ENCODE results near the gene MMADHC.

DNA sequence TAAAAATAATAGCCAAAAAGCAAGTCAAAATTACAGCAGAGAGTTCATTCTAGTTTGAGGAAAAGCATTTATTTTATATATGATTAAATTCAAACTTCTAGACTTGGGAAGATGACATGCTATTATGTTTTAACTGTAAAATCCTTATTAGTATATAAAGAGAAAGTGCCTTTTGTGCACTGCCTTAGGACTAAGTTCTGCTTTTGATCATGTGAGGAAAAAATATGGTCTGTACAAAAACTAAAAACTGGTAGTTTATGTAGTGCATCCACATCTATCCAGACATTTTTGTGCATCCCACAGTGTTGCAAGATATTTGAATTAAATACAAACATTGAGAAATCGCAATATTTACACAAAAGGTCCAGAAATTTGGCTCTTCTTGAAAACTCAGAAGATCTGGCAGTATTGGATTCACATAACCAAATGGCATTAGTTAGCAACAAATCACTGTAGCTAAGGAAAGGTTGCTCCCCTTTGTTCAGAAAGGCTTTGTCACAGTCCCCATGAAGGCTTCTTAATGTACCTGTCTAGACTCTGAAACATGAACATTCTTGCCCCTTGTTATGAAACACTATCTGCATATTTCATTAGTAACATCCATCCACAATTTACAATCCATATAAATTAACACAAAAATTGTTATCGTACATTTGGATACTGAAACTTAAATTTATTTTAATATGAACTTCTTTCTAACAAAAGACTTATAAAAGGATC lies 2.2 kb downstream of the MMADHC start:
- TF ChIP-seq, protein P1, sequence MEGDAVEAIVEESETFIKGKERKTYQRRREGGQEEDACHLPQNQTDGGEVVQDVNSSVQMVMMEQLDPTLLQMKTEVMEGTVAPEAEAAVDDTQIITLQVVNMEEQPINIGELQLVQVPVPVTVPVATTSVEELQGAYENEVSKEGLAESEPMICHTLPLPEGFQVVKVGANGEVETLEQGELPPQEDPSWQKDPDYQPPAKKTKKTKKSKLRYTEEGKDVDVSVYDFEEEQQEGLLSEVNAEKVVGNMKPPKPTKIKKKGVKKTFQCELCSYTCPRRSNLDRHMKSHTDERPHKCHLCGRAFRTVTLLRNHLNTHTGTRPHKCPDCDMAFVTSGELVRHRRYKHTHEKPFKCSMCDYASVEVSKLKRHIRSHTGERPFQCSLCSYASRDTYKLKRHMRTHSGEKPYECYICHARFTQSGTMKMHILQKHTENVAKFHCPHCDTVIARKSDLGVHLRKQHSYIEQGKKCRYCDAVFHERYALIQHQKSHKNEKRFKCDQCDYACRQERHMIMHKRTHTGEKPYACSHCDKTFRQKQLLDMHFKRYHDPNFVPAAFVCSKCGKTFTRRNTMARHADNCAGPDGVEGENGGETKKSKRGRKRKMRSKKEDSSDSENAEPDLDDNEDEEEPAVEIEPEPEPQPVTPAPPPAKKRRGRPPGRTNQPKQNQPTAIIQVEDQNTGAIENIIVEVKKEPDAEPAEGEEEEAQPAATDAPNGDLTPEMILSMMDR (conservative IDR thresholded peaks at IDR 0.05 in 1 of 2, IDR thresholded peaks at IDR 0.05 in 1 of 2; ENCODE audit: extremely low read depth in 1 of 2, insufficient read depth in 1 of 2, low read depth in 1 of 2, low read length in 2 of 2) = no peak
- TF ChIP-seq EZH2 (IDR thresholded peaks at IDR 0.05; ENCODE audit: borderline replicate concordance, low read length) = no peak

Measured in mammary epithelial cell (primary cell).